Iris pigment epithelial cell (primary cell): ENCODE results near the gene METAP1.
A peak's percentile ranks its signal among the peaks of the same experiment; 100 is the strongest.
"Not testable (repeated sequence)": the region's sequence is repeated elsewhere in the genome, so short reads cannot be mapped to it uniquely, and the experiment has no call there.

Experiments used
- DNase-seq: peaks from one replicate; pipeline ENCODE4 v3.0.0-alpha.2; 2011; ENCODE audit warnings: low read depth

METAP1 gene

DNA sequence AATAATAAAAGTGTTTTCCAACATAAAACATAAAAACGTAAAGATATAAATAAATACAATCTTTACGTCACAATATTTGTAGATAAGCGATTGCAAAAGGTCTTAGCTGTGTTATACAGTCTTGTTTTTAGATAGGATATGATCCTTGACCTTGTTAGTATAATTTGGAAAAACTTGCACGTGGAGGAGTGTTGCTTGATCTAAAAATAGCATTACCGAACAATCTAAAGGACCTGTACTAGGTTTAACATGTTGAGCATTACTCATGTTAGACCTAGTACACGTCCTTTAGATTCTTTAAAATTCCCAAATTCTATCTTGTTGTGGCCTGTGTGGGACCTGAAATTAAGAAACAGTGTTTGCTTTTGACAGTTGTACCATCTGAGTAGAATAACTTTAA, 1.6 kb downstream of the METAP1 start:
- no peak for DNase-seq

DNA sequence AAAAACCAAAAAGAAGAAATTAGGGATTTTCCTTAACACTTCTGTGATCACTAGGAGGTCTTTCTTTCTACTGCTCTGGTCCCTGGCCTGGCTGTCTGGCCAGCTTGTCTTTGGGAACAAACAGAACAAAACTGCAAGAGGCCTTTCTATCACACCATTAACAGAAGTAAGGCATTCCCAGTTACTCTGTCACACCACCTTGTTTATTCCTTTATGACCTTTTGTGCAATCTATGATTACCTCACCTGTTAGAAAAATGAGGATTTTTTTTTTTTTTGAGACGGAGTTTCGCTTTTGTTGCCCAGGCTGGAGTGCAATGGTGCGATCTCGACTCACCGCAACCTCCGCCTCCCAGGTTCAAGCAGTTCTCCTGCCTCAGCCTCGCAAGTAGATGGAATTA, 3.0 kb downstream of the METAP1 start:
- DNase-seq: no peak

DNA sequence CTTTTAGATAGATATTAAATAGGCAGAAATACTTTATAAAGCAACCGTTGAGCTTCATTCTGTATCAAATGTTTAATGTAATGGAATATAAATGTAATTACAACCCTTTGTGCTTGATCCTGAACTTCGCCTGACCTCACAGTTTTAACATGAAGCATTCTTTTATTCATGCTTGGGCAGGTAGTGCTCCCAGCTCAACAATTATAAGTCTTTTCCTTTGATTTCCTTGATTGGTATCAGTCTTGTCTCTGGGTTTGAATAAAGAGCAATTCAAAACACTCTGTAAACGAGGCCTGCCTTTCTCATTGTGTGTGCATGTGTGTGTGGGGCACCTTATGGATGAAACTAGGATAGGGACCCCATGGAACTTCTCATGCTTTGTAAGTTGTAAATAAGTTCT, 6.8 kb downstream of the METAP1 start:
- DNase-seq: no peak

DNA sequence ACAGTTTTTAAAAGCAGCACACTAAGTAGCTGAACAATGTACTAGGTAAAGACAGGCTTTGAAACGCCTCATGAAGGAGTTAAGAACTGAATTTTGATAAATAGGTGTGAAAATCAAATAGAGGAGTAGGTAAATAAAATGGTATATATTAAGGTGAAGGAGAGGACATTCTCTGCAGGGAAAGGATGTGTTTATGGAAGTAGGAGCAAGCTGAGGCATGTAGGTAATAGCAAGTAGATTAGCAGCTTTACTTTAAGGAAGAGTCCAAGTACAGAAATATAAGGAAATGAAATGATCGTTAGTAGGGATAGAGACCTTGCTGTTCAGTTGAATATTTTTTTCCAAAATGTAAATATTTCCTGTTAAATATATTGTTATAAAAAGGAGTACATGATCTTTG, 12.5 kb downstream of the METAP1 start:
- DNase-seq: no peak

DNA sequence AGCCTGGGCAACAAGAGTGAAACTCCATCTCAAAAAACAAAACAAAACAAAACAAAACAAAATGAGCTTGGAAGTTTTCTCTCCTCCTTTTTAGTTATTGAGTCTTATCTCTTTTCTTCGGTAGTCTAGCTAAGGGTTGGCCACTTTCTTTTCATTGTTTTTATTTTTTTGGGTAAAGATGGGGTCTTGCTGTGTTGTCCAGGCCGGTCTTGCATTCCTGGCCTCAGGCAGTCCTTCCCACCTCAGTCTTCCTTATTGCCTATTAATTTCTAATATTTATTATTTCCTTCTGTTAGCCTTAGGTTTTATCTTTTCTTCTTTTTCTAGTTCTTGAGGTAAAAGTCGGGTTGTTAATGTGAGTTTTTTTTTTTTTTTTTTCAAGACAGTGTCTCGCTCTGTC, 16.4 kb downstream of the METAP1 start:
- DNase-seq: no peak

DNA sequence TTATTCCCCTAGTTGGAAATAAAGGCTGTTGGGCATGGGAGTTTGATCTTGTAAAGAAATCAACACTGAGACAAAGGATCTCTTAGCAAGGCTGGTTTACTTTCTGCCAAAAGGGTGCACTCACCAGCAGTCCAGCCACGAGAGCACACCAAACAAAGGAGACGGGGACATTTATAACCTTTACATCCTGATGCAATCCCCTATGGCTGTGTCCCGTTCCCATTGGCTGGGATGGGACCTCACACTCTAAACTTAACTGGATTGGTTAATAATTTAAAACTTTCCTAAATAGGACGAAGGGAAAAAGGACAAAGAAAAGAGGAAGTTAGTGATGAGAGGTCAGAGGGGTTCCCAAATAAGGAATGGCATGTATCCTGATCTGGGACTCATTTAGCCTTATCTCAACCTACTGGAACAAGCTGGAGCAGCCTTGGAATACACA, 17.9 kb downstream of the METAP1 start:
- DNase-seq: no peak

DNA sequence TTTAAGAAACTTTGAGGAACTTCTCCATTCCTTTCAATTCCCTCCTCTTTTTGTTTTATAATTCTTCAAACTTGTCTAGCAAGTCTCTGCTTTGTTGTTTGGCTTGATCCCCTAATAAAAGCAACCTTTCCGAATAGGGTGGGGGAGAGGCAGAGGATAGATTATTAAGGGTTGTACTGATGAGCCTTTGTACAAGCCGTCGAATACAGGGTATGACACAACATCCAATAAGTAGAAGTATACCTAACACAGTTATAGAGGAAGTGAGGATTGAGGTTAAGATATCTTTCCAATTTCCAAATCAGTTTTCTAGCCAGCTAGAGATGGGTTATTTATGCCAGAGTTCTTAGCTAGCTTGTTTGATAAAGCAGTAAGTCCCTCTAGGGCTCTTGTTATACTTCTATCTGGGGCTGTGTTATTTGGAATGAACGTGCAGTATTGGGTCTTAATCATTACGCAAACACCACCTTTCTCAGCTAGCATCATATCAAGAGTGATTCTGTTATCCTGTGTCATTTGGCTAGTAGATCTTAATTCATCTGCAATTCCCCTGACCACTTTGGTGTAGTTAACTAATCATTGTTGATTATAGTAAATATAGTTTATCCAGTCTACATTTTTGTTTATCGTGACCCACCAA, 18.5 kb downstream of the METAP1 start:
- no peak for DNase-seq

DNA sequence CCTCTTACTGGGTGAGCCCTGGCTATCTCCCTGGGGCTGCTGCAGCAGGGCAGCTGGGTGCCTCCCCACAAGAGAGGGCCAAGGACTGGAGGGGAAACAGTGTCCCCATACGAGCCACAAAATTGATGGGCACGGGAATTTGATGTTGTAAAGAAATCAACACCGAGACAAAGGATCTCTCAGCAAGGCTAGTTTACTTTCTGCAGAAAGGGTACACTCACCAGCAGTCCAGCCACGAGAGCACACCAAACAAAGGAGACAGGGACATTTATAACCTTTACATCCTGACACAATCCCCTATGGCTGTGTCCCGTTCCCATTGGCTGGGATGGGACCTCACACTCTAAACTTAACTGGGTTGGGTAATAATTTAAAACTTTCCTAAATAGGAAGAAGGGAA, 25.9 kb downstream of the METAP1 start:
- no peak for DNase-seq

DNA sequence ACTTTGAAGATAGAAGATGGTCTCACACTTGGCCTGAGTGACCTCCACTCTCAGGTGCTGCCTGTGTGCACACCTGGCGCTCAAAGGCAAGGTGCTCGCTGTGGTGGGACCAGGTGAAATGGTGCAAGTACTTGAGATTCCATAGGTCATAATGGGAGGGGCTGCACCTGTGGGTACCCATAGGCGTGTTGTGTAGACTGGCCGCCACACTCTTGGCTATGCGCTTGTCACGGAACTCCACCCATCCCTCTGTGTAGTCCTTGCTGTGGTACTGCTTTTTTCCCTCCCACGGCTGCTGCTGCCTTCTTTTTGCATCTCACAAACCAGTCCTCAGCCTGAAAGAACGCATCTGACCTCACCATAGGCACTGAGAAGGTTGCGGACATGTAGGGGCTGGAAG, 27.0 kb downstream of the METAP1 start:
- no peak for DNase-seq

DNA sequence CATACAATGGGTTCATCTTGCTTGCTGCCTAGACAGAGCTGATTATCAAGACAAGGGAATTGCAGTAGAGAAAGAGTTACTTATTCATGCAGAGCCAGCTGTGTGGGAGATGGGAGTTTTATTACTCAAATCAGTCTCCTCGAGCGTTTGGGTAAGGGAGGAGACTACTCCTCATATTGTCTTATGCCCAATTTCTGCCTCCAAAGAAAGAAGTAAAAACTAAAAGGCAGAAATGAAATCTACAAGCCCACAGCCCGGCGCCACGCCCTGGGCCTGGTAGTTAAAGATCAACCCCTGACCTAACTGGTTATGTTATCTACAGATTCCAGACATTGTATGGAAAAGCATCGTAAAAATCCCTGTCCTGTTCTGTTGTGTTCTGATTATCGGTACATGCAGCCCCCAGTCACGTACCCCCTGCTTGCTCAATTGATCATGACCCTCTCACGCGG, 28.3 kb downstream of the METAP1 start:
- DNase-seq: not testable (repeated sequence)

DNA sequence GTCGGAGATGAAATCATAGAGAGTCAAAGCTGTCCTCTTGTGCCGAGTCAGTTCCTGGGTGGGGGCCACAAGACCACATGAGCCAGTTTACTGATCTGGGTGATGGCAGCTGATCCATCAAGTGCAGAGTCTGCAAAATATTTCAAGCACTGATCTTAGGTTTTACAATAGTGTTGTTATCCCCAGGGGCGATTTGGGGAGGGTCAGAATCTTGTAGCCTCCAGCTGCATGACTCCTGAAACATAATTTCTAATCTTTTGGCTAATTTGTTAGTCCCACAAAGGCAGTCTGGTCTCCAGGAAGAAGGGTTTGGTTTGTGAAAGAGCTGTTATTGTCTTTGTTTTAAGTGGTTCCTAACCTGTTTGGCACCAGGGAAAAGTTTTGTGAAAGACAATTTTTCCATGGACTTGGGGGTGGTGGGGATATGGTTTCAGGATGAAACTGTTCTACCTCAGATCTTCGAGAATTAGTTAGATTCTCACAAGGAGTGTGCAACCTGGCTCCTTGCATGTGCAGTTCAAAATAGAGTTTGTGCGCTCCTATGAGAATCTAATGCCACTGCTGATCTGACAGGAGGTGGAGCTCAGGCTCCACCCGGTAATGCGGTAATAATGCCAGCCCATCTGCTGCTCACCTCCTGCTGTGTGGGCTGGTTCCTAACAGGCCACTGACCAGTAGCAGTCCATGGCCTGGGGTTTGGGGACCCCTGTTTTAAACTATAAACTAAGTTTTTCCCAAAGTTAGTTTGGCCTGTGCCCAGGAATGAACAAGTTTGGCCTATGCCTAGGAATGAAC, 29.2 kb downstream of the METAP1 start:
- no peak for DNase-seq

DNA sequence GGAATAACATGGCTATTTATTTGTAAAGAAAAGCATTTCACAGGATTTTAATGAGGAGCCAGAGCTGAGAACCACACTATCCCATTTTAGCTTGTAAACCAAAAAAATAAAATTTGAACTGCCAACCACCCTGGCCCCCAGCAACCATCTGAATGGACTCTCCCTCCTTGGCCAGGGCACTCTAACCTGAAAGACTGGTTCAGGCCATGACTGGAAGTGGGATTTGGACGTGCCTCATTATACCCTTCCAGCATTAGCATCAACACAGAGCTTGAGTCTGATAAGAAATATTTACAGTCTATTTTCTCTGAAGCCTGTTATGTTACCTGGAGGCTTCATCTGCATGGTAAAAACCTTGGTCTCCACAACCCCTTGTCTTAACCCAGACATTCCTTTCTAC, 30.0 kb downstream of the METAP1 start:
- no peak for DNase-seq

DNA sequence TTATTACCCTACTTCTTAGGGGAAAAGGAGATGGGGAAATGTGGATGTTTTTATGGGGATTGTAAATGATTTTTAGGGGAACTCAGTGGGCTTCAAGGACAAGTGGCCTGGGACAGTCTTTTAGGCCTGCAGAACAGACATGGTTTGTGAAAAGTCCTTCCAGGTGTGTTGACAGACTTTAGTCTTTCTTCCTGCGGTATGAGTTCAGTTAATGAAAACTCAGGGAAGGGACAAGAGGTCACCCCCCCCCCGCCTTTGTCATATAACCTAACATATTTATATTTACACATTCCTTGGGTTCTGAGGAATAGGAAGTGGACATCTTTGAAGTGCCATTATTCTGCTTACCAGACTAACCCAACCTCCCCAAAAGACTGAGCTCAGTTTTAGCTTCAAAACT, 31.8 kb downstream of the METAP1 start:
- DNase-seq: no peak

DNA sequence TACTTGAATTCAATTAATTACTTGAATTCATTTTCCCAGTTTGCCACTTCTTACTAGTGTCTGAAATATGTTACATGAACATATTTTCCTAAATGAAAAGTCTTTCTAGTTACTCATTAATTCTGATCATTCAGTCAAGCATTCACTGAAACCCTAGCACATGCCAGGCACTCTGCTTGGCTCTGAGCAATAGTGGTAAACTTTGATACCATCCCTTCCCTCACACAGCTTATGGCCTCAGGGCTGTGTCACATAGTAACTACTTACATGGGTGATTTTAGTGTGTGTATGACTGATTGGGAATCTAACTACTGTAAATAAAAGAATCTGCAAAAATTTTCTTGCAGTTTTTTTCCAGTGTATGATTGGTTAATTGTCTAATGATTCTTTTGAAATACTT, 32.7 kb downstream of the METAP1 start:
- DNase-seq: peak; percentile 24

DNA sequence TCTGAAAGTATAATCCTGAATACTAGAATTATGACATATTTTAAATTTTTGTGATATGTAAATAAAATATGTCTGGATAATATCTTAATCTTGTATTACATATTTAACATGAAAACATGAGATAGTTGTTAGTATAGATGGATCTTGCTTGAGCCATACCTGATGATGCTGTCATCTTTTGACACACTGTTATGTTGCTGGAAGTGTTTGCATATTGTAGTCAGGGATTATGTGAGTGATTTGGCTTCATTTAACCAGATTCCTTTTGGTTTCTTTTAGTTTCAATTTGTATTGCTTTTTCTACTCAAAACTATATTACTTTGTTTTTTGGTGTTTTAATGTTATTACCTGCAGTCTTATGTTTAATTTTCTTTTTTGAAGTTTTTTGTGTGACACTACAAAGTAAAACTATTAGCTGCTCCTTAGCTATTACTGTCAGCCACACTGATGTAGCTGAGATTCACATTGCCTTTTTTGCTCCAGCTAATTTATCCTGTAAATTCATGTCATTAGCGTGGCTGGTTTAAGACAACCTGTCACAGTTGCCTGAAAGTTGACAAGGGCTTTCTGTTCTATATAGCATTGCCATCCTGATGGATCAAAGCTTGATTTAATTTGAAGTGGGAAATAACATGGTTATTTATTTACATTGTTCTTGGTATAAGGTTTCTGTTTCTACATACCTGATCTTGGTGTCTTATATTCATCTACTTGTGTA, 33.7 kb downstream of the METAP1 start:
- peak; percentile 34 for DNase-seq

DNA sequence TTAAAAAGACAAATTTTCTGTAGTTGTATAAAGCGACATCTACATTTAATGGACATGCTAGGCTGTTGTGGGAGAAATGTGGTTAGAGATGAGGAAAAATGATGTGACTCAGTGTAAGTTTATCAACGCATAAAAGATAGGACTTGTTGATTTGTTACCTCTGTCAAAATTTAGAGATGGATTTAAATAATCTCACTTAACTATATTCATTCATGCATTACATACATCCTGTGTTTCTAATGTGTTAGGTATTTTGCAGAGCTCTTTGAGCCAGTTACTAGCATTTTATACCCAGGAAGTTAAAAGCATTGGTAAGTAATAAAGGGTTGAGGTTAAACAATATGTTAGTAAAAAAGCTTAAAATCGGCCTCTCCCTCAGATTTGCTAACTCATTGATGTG, 34.3 kb downstream of the METAP1 start:
- peak; percentile 19 for DNase-seq

DNA sequence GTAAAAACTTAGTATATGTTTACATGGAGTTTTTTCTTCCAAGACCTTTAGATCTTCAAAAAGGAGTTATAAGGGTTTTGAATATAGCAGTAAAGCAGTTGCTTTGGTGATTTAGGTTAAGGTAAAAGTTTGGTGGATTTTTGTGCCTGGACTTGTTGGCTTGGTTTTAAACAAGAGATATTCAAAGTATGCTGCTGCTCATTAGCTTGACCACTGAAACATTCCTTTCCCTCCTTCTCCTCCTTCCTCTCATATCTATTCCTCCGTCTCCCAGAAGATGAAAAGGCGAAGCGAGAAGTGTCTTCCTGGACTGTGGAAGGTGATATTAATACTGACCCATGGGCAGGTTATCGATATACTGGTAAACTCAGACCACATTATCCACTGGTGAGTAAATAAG, 38.4 kb downstream of the METAP1 start:
- DNase-seq: peak; percentile 48

DNA sequence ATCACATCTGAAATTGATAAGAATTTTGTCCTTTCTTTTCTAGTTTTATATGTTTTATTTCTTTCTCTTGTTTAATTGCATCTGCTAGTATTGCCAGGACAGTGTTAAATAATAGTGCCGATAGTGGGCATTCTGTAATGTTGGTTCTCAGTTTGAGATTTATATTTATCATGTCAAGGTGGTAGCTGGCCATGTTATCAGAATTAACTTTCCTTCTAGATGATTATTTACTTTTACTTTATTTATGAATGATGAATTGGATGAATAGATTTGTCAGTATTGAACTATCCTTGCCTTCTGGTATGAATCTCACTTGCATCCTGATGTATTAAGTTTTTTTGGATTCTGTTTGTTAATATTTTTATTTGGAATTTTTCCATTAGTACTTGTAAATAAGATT, 42.7 kb downstream of the METAP1 start:
- DNase-seq: no peak

DNA sequence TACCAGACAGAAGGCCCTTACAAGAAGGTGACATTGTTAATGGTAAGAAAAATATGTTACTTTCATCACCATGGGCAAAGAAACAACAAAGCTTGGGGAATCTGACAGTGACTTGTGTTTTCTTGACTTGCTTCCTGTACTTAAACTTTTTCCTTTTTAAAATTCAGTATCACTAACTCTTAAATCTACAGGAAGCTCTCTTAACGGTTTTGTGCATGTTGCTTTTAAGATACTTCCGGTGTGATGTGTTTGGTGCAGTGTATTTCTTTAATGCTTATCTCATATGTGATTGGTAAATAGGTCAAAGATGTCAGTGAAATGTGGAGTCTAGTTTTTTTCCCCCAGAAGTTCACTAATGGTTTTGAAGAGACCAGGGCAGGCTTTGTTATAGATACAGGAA, 47.8 kb downstream of the METAP1 start:
- DNase-seq: no peak

DNA sequence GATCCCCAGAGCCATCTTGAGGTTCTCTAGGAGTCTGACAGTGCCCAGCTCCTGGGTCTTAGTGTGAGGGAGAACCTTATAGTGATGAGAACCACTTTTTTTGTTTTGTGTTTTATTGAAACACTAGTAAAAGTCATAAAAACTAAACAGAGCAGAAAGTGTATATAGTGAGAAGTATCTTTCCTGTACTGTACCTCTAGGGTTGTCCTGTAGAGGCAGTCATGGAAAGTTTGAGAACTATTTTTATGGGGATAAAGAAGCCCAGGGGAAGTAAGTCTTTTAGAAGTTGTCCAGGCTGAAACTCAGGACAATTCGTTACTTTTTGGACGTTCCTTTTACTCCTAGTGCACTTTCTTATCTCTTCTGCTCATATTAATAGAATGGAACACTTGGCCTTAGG, 52.2 kb downstream of the METAP1 start:
- DNase-seq: no peak

DNA sequence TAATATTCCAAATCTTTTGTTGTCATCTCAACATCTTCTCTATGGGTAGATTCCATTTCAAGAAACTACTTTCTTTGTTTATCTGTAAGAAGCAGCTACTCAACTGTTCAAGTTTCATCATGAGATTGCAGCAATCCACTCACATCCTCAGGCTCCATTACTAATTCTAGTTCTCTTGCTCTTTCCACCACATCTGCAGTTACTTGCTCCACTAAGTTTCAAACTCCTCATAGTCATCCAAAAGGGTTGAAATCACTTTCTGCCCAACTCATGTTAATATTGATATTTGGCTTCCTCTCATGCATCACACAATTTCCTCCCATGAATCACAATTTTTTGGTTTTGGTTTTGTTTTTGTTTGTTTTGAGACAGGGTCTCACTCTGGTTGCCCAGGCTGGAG, 57.4 kb downstream of the METAP1 start:
- peak; percentile 44 for DNase-seq

DNA sequence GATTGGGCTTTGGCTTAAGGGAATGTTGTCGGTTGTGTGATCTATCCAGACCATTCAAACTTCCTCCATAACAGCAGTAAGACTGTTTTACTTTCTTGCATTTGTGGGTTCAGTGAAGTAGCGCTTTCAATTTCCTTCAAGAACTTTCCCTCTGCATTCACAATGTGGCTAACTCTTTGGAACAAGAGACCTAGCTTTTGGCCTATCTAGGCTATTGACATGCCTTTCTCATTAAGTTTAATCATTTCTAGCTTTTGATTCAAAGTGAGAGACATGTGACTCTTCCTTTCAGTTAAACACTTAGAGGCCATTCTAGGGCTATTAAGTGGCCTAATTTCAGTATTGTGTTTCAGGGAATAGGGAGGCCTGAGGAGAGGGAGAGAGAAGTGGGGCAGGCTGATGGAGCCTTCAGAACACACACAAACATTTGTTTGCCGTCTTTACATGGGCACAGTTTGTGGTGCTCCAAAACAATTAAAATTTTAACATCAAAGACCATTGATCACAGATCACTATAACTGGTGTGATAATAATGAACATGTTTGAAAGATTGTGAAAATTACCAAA, 59.0 kb downstream of the METAP1 start:
- no peak for DNase-seq

DNA sequence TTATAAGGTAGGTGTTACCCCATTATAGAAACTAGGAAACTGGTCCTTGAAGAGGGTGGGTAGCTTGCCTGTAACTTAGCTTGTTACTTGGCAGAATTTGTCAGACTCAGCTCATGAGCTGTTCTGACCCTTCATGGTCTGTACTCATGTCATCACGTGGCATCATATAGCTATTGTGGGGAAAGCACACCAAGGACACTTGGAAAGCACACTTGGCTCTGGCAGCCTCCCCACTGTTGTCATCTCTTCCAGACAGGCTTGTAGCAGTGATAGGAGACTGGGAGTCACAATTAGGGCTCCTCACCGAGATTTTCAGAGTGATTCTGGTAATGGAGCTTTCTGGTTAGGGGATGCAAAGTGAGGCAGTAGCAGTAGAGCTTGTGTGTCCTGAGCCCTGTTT, 62.7 kb downstream of the METAP1 start:
- no peak for DNase-seq
